Measurements from ENCODE around the gene SDHB. TPM values are rescaled to one million over a fixed set of nuclear protein-coding genes. Genes with fewer than 3 reads are reported as not detected.

Gene SDHB
- total and polyA plus RNA-seq, 12 donors = 102 to 486 (median 377) TPM

DNA sequence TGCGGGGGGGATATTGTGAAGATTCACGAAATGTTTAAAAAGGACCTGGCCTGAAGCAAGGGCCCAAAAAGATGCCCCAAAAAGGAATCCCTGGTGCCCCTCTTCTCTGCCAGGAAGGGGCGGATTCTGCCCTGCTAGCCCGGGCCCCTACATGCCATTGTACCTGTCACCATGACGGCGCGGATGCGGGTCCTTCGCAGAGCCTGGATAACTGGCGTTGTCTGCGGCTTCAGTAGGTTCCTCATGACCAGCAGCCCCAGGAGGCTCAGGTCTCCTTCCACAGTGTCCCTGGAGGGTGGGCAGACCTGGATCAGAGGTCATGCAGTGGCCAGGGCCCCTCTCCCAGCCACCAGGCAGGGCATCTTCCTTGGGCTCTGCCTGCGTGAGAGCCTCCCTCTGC lies 62.3 kb downstream of the SDHB start:
- H3K36me3 ChIP-seq = peaks cover 0 to 100% (median 12%) of the 10 kb centered on the region in 9 donors
- no peaks in the 10 kb centered on the region for H3K9me3 ChIP-seq
- H3K4me1 ChIP-seq = no peaks in the 10 kb centered on the region
- ATAC-seq = peak in 1 of 8 donors; percentile 25
- 97 to 99% methylated on average over 12 of the region's 12 CpGs for WGBS, 2 donors
- no peaks in the 10 kb centered on the region for H3K27me3 ChIP-seq
- TF ChIP-seq CTCF (IDR thresholded peaks at IDR 0.05) = no peak
- no peak overlapping the region for H3K27ac ChIP-seq
- DNase-seq = no peak
- no peak overlapping the region for H3K4me3 ChIP-seq
- intact Hi-C loops (cut with DNase I) = no loop called here

GRCh38 chr1:16989676-16990391 lies 64.0 kb downstream of the SDHB start:
- TF ChIP-seq CTCF (IDR thresholded peaks at IDR 0.05) = no peak
- no peaks in the 10 kb centered on the region for H3K27me3 ChIP-seq
- peaks cover 0 to 94% (median 13%) of the 10 kb centered on the region in 9 donors for H3K36me3 ChIP-seq
- H3K4me3 ChIP-seq = no peak overlapping the region
- peaks cover 0 to 3% (median 0%) of the 10 kb centered on the region in 9 donors for H3K4me1 ChIP-seq
- ATAC-seq = no peak
- no peak for DNase-seq
- intact Hi-C loops (cut with DNase I) = no loop called here
- no peaks in the 10 kb centered on the region for H3K9me3 ChIP-seq
- no peak overlapping the region for H3K27ac ChIP-seq
- WGBS, 2 donors = 94 to 95% methylated on average over 22 of the region's 22 CpGs

GRCh38 chr1:16988210-16988609 lies 65.6 kb downstream of the SDHB start:
- Histone ChIP-seq H3K27me3 (no peaks in the 10 kb centered on the region), H3K36me3 (peaks cover 0 to 78% (median 13%) of the 10 kb centered on the region in 9 donors), H3K4me1 (peaks cover 0 to 9% (median 0%) of the 10 kb centered on the region in 9 donors), H3K4me3 (no peak overlapping the region), H3K9me3 (no peaks in the 10 kb centered on the region), H3K27ac (no peak overlapping the region)
- no peak for ATAC-seq
- 94 to 96% methylated on average over 13 of the region's 13 CpGs for WGBS, 2 donors
- no peak for DNase-seq
- TF ChIP-seq CTCF (IDR thresholded peaks at IDR 0.05) = no peak
- intact Hi-C loops (cut with DNase I) = no loop called here

- no peak overlapping the region for H3K27ac ChIP-seq
- ATAC-seq (no peak), DNase-seq (no peak)
- H3K27me3 ChIP-seq = peaks cover 0 to 2% (median 0%) of the 10 kb centered on the region in 7 donors
- H3K9me3 ChIP-seq = no peaks in the 10 kb centered on the region
- H3K4me3 ChIP-seq = no peak overlapping the region
- intact Hi-C loops (cut with DNase I) = no loop called here
- peaks cover 0 to 9% (median 0%) of the 10 kb centered on the region in 9 donors for H3K4me1 ChIP-seq
- 75 to 80% methylated on average over 16 of the region's 16 CpGs for WGBS, 2 donors
- peaks cover 0 to 66% (median 13%) of the 10 kb centered on the region in 9 donors for H3K36me3 ChIP-seq
- peak in 3 of 9 donors; percentile 12 to 22 (median 20) for TF ChIP-seq CTCF (IDR thresholded peaks at IDR 0.05)
Observed at GRCh38 chr1:16986962-16987361, 66.9 kb downstream of the SDHB start.
